ENCODE data around the gene UXS1.

- TF ChIP-seq CTCF (IDR thresholded peaks at IDR 0.05) (no peak), POLR2AphosphoS5 (IDR thresholded peaks at IDR 0.05) (no peak), POLR2A (IDR thresholded peaks at IDR 0.05; ENCODE audit: low read depth) (no peak)
Observed at GRCh38 chr2:106127282-106127771, 66.8 kb downstream of the UXS1 start.
